HepG2 (cell line): ENCODE data around the gene BTN1A1. TPM values are rescaled to one million over a fixed set of nuclear protein-coding genes. Genes with fewer than 3 reads are reported as not detected.

ENCODE experiments used
- ARNT2 ChIP-seq: sonication (generic); formaldehyde crosslinking; IDR thresholded peaks from 2 replicates; pipeline ENCODE4 v1.8.0; 2022; ENCODE audit warnings: mild to moderate bottlenecking, low read depth, missing genetic modification reagents, moderate library complexity
- CSRNP2 ChIP-seq: sonication (generic); formaldehyde crosslinking; conservative IDR thresholded peaks from 2 replicates; pipeline ENCODE4 v1.8.0; 2022; ENCODE audit warnings: low read depth, missing genetic modification reagents
- FOXJ3 ChIP-seq: sonication (generic); formaldehyde crosslinking; IDR thresholded peaks from 2 replicates; pipeline ENCODE4 v1.4.0; 2020; ENCODE audit warnings: missing genetic modification reagents, mild to moderate bottlenecking, borderline replicate concordance
- GZF1 ChIP-seq: sonication (generic); formaldehyde crosslinking; IDR thresholded peaks from 2 replicates; pipeline ENCODE4 v1.5.1; 2020; ENCODE audit warnings: mild to moderate bottlenecking, missing genetic modification reagents
- HINFP ChIP-seq: sonication (generic); formaldehyde crosslinking; IDR thresholded peaks from 2 replicates; pipeline ENCODE4 v1.4.0; 2020; ENCODE audit warnings: low read depth, mild to moderate bottlenecking, missing genetic modification reagents
- HOXD1 ChIP-seq: sonication (generic); formaldehyde crosslinking; IDR thresholded peaks from 2 replicates; pipeline ENCODE4 v1.5.0; 2020; ENCODE audit warnings: missing genetic modification reagents
- IRX3 ChIP-seq: sonication (generic); formaldehyde crosslinking; IDR thresholded peaks from 2 replicates; pipeline ENCODE4 v1.8.1; 2023; ENCODE audit warnings: mild to moderate bottlenecking, low read depth, missing genetic modification reagents, borderline replicate concordance
- KLF9 ChIP-seq: IDR thresholded peaks from 2 replicates; pipeline ENCODE4 v1.6.1; 2016; ENCODE audit warnings: low read depth
- MEIS1 ChIP-seq: sonication (generic); formaldehyde crosslinking; IDR thresholded peaks from 2 replicates; pipeline ENCODE4 v1.9.0; 2021; ENCODE audit warnings: mild to moderate bottlenecking, missing genetic modification reagents, moderate library complexity, borderline replicate concordance
- PHF20 ChIP-seq: sonication (generic); formaldehyde crosslinking; IDR thresholded peaks from 2 replicates; pipeline ENCODE4 v1.5.0; 2020; ENCODE audit warnings: mild to moderate bottlenecking, missing genetic modification reagents
- PITX1 ChIP-seq: sonication (generic); formaldehyde crosslinking; IDR thresholded peaks from 2 replicates; pipeline ENCODE4 v1.5.1; 2020; ENCODE audit warnings: mild to moderate bottlenecking, missing genetic modification reagents
- PLSCR1 ChIP-seq: sonication (generic); formaldehyde crosslinking; IDR thresholded peaks from 2 replicates; pipeline ENCODE4 v1.5.0; 2020; ENCODE audit warnings: missing genetic modification reagents, mild to moderate bottlenecking, borderline replicate concordance
- PRPF4 ChIP-seq: fragments of 200-400 bp; formaldehyde crosslinking; IDR thresholded peaks from 2 replicates; pipeline ENCODE4 v1.6.1; 2016; ENCODE audit warnings: low read length, low read depth; ENCODE audit not compliant: poor library complexity, severe bottlenecking
- SAFB2 ChIP-seq: sonication (generic); formaldehyde crosslinking; IDR thresholded peaks from 2 replicates; pipeline ENCODE4 v1.5.1; 2020; ENCODE audit warnings: missing genetic modification reagents, low read depth, mild to moderate bottlenecking, borderline replicate concordance
- WIZ ChIP-seq: sonication (generic); formaldehyde crosslinking; IDR thresholded peaks from 2 replicates; pipeline ENCODE4 v1.5.1; 2020; ENCODE audit warnings: mild to moderate bottlenecking, missing genetic modification reagents
- YY1 ChIP-seq: IDR thresholded peaks from 2 replicates; pipeline ENCODE4 v1.6.1; 2011; ENCODE audit warnings: low read length, low read depth, moderate library complexity, mild to moderate bottlenecking; ENCODE audit not compliant: insufficient read depth, insufficient replicate concordance
- ZGPAT ChIP-seq: IDR thresholded peaks from 2 replicates; pipeline ENCODE4 v1.6.1; 2016; ENCODE audit warnings: mild to moderate bottlenecking
- ZNF205 ChIP-seq: IDR thresholded peaks from 2 replicates; pipeline ENCODE4 v1.6.1; 2018; ENCODE audit warnings: missing biosample characterization, missing genetic modification reagents
- ZNF260 ChIP-seq: sonication (generic); formaldehyde crosslinking; IDR thresholded peaks from 2 replicates; pipeline ENCODE4 v1.4.0; 2020; ENCODE audit warnings: missing genetic modification reagents, low read depth, mild to moderate bottlenecking, borderline replicate concordance
- ZNF275 ChIP-seq: sonication (generic); formaldehyde crosslinking; IDR thresholded peaks from 2 replicates; pipeline ENCODE4 v1.8.0; 2022; ENCODE audit warnings: missing genetic modification reagents, mild to moderate bottlenecking, inconsistent platforms, borderline replicate concordance
- ZNF317 ChIP-seq: sonication (generic); formaldehyde crosslinking; IDR thresholded peaks from 2 replicates; pipeline ENCODE4 v1.5.0; 2020; ENCODE audit warnings: mild to moderate bottlenecking, missing genetic modification reagents
- ZNF431 ChIP-seq: sonication (generic); formaldehyde crosslinking; IDR thresholded peaks from 2 replicates; pipeline ENCODE4 v1.9.0; 2022; ENCODE audit warnings: missing genetic modification reagents, low read depth, mild to moderate bottlenecking, borderline replicate concordance
- ZNF816 ChIP-seq: sonication (generic); formaldehyde crosslinking; IDR thresholded peaks from 2 replicates; pipeline ENCODE4 v1.8.0; 2022; ENCODE audit warnings: missing genetic modification reagents, mild to moderate bottlenecking, borderline replicate concordance
- polyA plus RNA-seq, 8 experiments: library from polyadenylated mRNA; depleted of rRNA in 3 of 8; stranded (reverse) in 7 of 8; unstranded in 1 of 8; fragments of >200 nt; fragmentation: Illumina TruSeq in 4 of 8; extraction: Trizol in 4 of 8; gene quantifications; 2 replicates each; pipeline versions ENCODE4 v1.2.1 to v1.2.3, GENCODE V29; 2011 to 2016; ENCODE audit warnings: low read depth in 4 of 8, missing spikeins in 1 of 8, mixed read lengths in 1 of 8; ENCODE audit not compliant: insufficient read depth in 1 of 8
- total RNA-seq, 5 experiments: library from RNA; depleted of rRNA; stranded (reverse); fragments of >200 nt; fragmentation: Illumina TruSeq; extraction: Trizol; gene quantifications; 2 replicates each; pipeline ENCODE4 v1.2.3, GENCODE V29; 2016; ENCODE audit warnings: low read depth in 1 of 5

BTN1A1 gene
- total and polyA plus RNA-seq, 2 of the 13 experiments (the other 11 are each of a cell fraction or from before 2014, with no cell fraction given), result 0.04 TPM; not detected in 1

GRCh38 chr6:26457264-26457805, 42.8 kb upstream of the BTN1A1 start (continued):
- no peak for TF ChIP-seq CSRNP2
- 0 out of 2 replicates have a peak, but pooled peaks have one; percentile 32 for TF ChIP-seq GZF1 (CRISPR knock-in tag)
- TF ChIP-seq FOXJ3 (CRISPR knock-in tag), result no peak
- 0 out of 2 replicates have a peak, but pooled peaks have one; percentile 4 for TF ChIP-seq IRX3 (CRISPR knock-in tag)
- TF ChIP-seq ZNF205 (CRISPR knock-in tag), result no peak
- TF ChIP-seq WIZ (CRISPR knock-in tag), result no peak
- no peak for TF ChIP-seq ZNF260 (CRISPR knock-in tag)
- peak; percentile 12; the same call in 1 of the 2 replicates for TF ChIP-seq PITX1 (CRISPR knock-in tag)
- TF ChIP-seq HOXD1, result no peak
- 0 out of 2 replicates have a peak, but pooled peaks have one; percentile 10 for TF ChIP-seq KLF9
- TF ChIP-seq ZNF275 (CRISPR knock-in tag), result peak; percentile 30; the same call in 1 of the 2 replicates
- 0 out of 2 replicates have a peak, but pooled peaks have one; percentile 24 for TF ChIP-seq MEIS1
- TF ChIP-seq PLSCR1 (CRISPR knock-in tag), result no peak
- TF ChIP-seq ZNF816, result no peak
- TF ChIP-seq ZNF317 (CRISPR knock-in tag), result 0 out of 2 replicates have a peak, but pooled peaks have one; percentile 46
- no peak for TF ChIP-seq ZNF431 (CRISPR knock-in tag)
- no peak for TF ChIP-seq SAFB2 (CRISPR knock-in tag)
- no peak for TF ChIP-seq PRPF4
- peak; percentile 31; the same call in 1 of the 2 replicates for TF ChIP-seq HINFP (CRISPR knock-in tag)
- no peak for TF ChIP-seq ZGPAT (CRISPR knock-in tag)
- TF ChIP-seq PHF20, result peak; percentile 7; the same call in 1 of the 2 replicates
- peak; percentile 4; the same call in 1 of the 2 replicates for TF ChIP-seq ARNT2 (CRISPR knock-in tag)
- TF ChIP-seq YY1, result no peak
